B cell (primary cell): ENCODE measurements around the gene PARVA. TPM values are rescaled to one million over a fixed set of nuclear protein-coding genes. Genes with fewer than 3 reads are reported as not detected.

Source experiments
- ATAC-seq: fragments of 200-7000 bp; cut with Tn5 transposase; one replicate; pipeline ENCODE4 v1.10.0; 2021; ENCODE audit warnings: low read depth, mild to moderate bottlenecking, moderate number of reproducible peaks, moderate library complexity
- CTCF ChIA-PET: fragments of 350-600 bp; sonication (Branson Sonifier 250); formaldehyde crosslinking; loops from one replicate; lab custom pipeline; 2021; ENCODE audit warnings: antibody characterized with exemption, inconsistent platforms; lab: Charles Lee
- POLR2A ChIA-PET: fragments of 350-600 bp; sonication (Branson Sonifier 250); formaldehyde crosslinking; loops from one replicate; lab custom pipeline; 2021; ENCODE audit warnings: antibody characterized with exemption; lab: Charles Lee
- DNase-seq: peaks from one replicate; pipeline ENCODE4 v3.0.0; 2013
- H2AFZ ChIP-seq: 2 replicates; pipeline ENCODE4 v1.6.1; 2012; ENCODE audit warnings: mild to moderate bottlenecking, low read depth, low read length; ENCODE audit not compliant: insufficient read depth, poor library complexity, severe bottlenecking
- H3K27ac ChIP-seq, 2 donors: 1 replicate in 1 of 2; 2 replicates in 1 of 2; pipeline ENCODE4 v1.5.1; 2012 to 2013; ENCODE audit warnings: low read length in 2 of 2, mild to moderate bottlenecking in 2 of 2, moderate library complexity in 1 of 2
- H3K27me3 ChIP-seq, 4 experiments: fragments of 200-600 bp in 1 of 4; sonication (generic) in 1 of 4; replicated peaks in 1 of 4; 1 replicate in 2 of 4; 2 replicates in 2 of 4; pipeline versions ENCODE4 v1.6.1 to v1.7.0; 2013 to 2016; ENCODE audit warnings: low read length in 3 of 4, mild to moderate bottlenecking in 2 of 4, mixed read lengths in 1 of 4, moderate library complexity in 1 of 4; ENCODE audit not compliant: insufficient read depth in 4 of 4, control insufficient read depth in 3 of 4; ENCODE audit errors: control extremely low read depth in 1 of 4
- H3K36me3 ChIP-seq, 2 experiments: replicated peaks in 1 of 2; 1 replicate in 1 of 2; 2 replicates in 1 of 2; pipeline versions ENCODE4 v1.6.1 to v1.7.1; 2013; ENCODE audit warnings: low read length in 1 of 2; ENCODE audit not compliant: insufficient read depth in 2 of 2, control insufficient read depth in 1 of 2; ENCODE audit errors: control extremely low read depth in 1 of 2, extremely low read depth in 1 of 2
- H3K4me1 ChIP-seq, 2 donors: fragments of 200-600 bp in 1 of 2; sonication (generic) in 1 of 2; 1 replicate in 1 of 2; 2 replicates in 1 of 2; pipeline versions ENCODE4 v1.5.1 to v1.6.1; 2013 to 2017; ENCODE audit warnings: low read length in 2 of 2; ENCODE audit not compliant: control insufficient read depth in 2 of 2, insufficient read depth in 2 of 2
- H3K4me2 ChIP-seq: replicated peaks from 2 replicates; pipeline ENCODE3; 2012; ENCODE audit warnings: mild to moderate bottlenecking, low read depth, low read length; ENCODE audit not compliant: poor library complexity, severe bottlenecking
- H3K4me3 ChIP-seq, 5 experiments: fragments of 200-600 bp in 1 of 5; sonication (generic) in 1 of 5; 1 replicate in 3 of 5; 2 replicates in 2 of 5; pipeline versions ENCODE4 v1.5.1 to v1.7.0; 2011 to 2016; ENCODE audit warnings: low read length in 4 of 5, mild to moderate bottlenecking in 4 of 5, low read depth in 2 of 5, control low read depth in 1 of 5, moderate library complexity in 1 of 5; ENCODE audit not compliant: insufficient read depth in 1 of 5; ENCODE audit errors: control extremely low read depth in 1 of 5, extremely low read depth in 1 of 5
- H3K79me2 ChIP-seq: fragments of 200-600 bp; sonication (generic); one replicate; pipeline ENCODE4 v1.6.0; 2016; ENCODE audit warnings: low read length; ENCODE audit not compliant: control insufficient read depth, insufficient read depth
- H3K9ac ChIP-seq: fragments of 200-600 bp; sonication (generic); 2 replicates; pipeline ENCODE4 v1.6.1; 2017; ENCODE audit warnings: mild to moderate bottlenecking, low read length, moderate library complexity
- H3K9me3 ChIP-seq, 3 donors: one replicate each; pipeline versions ENCODE4 v1.6.1 to v1.7.1; 2013; ENCODE audit warnings: low read length in 2 of 3; ENCODE audit not compliant: control insufficient read depth in 2 of 3, insufficient read depth in 1 of 3; ENCODE audit errors: control extremely low read depth in 1 of 3
- H4K20me1 ChIP-seq: 2 replicates; pipeline ENCODE4 v1.6.0; 2012; ENCODE audit warnings: mild to moderate bottlenecking, low read length; ENCODE audit not compliant: insufficient read depth, control insufficient read depth, poor library complexity, severe bottlenecking
- H3K27ac Mint-ChIP-seq: one replicate; pipeline ENCODE4 v1.8.0; 2021; ENCODE audit warnings: mixed read lengths
- H3K27me3 Mint-ChIP-seq: one replicate; pipeline ENCODE4 v1.8.0; 2021; ENCODE audit warnings: mixed read lengths
- H3K4me1 Mint-ChIP-seq: one replicate; pipeline ENCODE4 v1.8.0; 2021; ENCODE audit warnings: mixed read lengths
- H3K4me3 Mint-ChIP-seq: one replicate; pipeline ENCODE4 v1.8.0; 2021; ENCODE audit warnings: mixed read lengths
- H3K9me3 Mint-ChIP-seq: one replicate; pipeline ENCODE4 v1.8.0; 2022; ENCODE audit warnings: mixed read lengths; ENCODE audit not compliant: insufficient read depth
- EZH2 ChIP-seq: IDR thresholded peaks from 2 replicates; pipeline ENCODE4 v1.6.1; 2012; ENCODE audit warnings: borderline replicate concordance, low read depth, mild to moderate bottlenecking, moderate library complexity, low read length; ENCODE audit not compliant: insufficient read depth, poor library complexity, severe bottlenecking
- WGBS: methylation state at CpG from one replicate; pipeline ENCODE4 v1.1.5; 2013; ENCODE audit warnings: missing lambda C conversion rate; ENCODE audit not compliant: insufficient coverage; 5-methylcytosine and 5-hydroxymethylcytosine counted together
- intact Hi-C: fragments of 100-400 bp; cut with micrococcal nuclease; formaldehyde crosslinking; loops from one replicate; pipeline ENCODE4 v1.10.0; 2022
- polyA plus RNA-seq: library from polyadenylated mRNA; depleted of rRNA; stranded (reverse); fragments of >200 nt; gene quantifications from 2 replicates; pipeline ENCODE4 v1.2.3, GENCODE V29; 2012
- total RNA-seq, 2 donors: library from RNA; stranded (reverse); fragments of 120-200 nt in 1 of 2; gene quantifications; 1 replicate in 1 of 2; 2 replicates in 1 of 2; pipeline versions ENCODE4 v1.2.3 to v1.2.4, GENCODE V29; 2013 to 2022
- TF ChIP-seq, protein P1 (sequence below): fragments of 200-600 bp; IDR thresholded peaks from one replicate; pipeline ENCODE4 v1.8.0; 2022; ENCODE audit warnings: antibody characterized with exemption, mild to moderate bottlenecking

PARVA gene
- total and polyA plus RNA-seq, 2 donors (not counting 1 experiment from before 2014, with no cell fraction given): not detected

DNA sequence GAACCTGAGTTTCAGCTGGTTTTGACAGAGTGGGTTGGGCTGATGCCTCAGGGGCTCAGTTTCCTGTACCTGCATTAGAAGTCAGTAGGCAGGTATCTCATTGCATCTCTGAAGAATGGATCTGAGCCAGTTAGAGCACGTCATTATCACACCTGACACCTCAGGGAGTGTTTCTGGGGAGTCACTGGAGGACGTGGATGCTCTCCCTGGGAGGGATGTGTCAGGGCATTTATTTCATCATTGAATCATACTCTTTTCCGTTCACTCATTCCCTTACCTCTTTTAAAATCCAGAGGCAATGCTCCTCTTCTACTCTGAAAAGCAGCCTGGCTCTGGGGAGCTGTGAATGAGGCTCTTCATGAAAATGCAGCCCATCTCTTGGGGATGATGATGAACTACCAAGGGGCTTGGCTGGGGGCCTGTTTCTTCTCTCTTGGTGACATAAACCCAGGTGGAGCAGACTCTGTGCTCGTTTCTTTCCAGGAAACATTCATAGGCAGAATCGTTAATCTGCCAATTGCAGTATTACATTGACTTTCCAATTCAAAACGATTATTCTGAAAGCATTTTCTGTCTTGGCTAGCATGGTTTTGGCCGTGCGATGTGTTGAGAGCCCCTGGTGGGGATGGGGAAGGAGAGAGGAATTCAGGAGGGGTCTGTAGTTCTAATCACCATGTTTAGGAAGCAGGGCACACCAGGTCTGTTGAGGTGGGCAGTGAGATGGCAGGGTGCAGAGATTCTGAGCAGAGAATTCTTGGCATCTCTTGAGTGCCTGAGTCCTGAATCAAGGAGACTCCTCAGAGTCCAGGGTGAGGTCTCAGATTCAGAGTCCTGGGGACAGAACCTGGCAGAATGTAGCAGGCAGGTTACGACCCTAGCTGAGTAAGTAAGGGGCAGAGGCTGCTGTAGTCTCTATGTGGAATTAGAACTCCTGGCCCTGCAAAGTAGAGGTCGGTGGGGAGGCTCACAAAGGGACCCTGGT lies 12.6 kb downstream of the PARVA start:
- H3K27ac ChIP-seq: no peak overlapping the region
- intact Hi-C loops: no loop called here
- no peak overlapping the region for H3K4me2 ChIP-seq
- Mint-ChIP-seq H3K27ac (no peak overlapping the region), H3K9me3 (no peaks in the 10 kb centered on the region), H3K4me3 (no peak overlapping the region), H3K27me3 (peaks cover 15% of the 10 kb centered on the region), H3K4me1 (no peaks in the 10 kb centered on the region)
- H4K20me1 ChIP-seq: no peaks in the 10 kb centered on the region
- 69% methylated on average over 6 of the region's 10 CpGs for whole genome bisulfite sequencing
- H3K4me3 ChIP-seq: no peak overlapping the region
- ATAC-seq (no peak), DNase-seq (no peak)
- ChIA-PET CTCF (no interaction called here), POLR2A (no interaction called here)
- H3K27me3 ChIP-seq: no peaks in the 10 kb centered on the region
- peaks cover 0 to 4% (median 0%) of the 10 kb centered on the region in 3 donors for H3K9me3 ChIP-seq
- no peak overlapping the region for H2AFZ ChIP-seq
- H3K36me3 ChIP-seq: no peaks in the 10 kb centered on the region
- no peak overlapping the region for H3K9ac ChIP-seq
- TF ChIP-seq, protein P1, sequence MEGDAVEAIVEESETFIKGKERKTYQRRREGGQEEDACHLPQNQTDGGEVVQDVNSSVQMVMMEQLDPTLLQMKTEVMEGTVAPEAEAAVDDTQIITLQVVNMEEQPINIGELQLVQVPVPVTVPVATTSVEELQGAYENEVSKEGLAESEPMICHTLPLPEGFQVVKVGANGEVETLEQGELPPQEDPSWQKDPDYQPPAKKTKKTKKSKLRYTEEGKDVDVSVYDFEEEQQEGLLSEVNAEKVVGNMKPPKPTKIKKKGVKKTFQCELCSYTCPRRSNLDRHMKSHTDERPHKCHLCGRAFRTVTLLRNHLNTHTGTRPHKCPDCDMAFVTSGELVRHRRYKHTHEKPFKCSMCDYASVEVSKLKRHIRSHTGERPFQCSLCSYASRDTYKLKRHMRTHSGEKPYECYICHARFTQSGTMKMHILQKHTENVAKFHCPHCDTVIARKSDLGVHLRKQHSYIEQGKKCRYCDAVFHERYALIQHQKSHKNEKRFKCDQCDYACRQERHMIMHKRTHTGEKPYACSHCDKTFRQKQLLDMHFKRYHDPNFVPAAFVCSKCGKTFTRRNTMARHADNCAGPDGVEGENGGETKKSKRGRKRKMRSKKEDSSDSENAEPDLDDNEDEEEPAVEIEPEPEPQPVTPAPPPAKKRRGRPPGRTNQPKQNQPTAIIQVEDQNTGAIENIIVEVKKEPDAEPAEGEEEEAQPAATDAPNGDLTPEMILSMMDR: no peak
- no peak for TF ChIP-seq EZH2
- H3K4me1 ChIP-seq: no peaks in the 10 kb centered on the region
- no peaks in the 10 kb centered on the region for H3K79me2 ChIP-seq

- Mint-ChIP-seq H3K4me3 (no peak overlapping the region), H3K27me3 (peaks cover 15% of the 10 kb centered on the region), H3K9me3 (no peaks in the 10 kb centered on the region), H3K27ac (no peak overlapping the region), H3K4me1 (no peaks in the 10 kb centered on the region)
- Histone ChIP-seq H3K27ac (no peak overlapping the region), H3K27me3 (no peaks in the 10 kb centered on the region), H4K20me1 (no peaks in the 10 kb centered on the region), H3K36me3 (no peaks in the 10 kb centered on the region), H3K4me3 (no peak overlapping the region), H3K4me2 (no peak overlapping the region), H3K9ac (no peak overlapping the region), H3K79me2 (no peaks in the 10 kb centered on the region), H2AFZ (no peak overlapping the region), H3K9me3 (peaks cover 0 to 4% (median 0%) of the 10 kb centered on the region in 3 donors), H3K4me1 (no peaks in the 10 kb centered on the region)
- CTCF ChIA-PET: no interaction called here
- TF ChIP-seq, protein P1: no peak
- no peak for TF ChIP-seq EZH2
- POLR2A ChIA-PET: no interaction called here
- intact Hi-C loops: no loop called here
- DNase-seq (no peak), ATAC-seq (no peak)
Measured at GRCh38 chr11:12390687-12391110, 13.3 kb downstream of the PARVA start.
